Neural progenitor cell (in vitro differentiated cells): ENCODE data around the gene ATE1. TPM values are rescaled to one million over a fixed set of nuclear protein-coding genes. Genes with fewer than 3 reads are reported as not detected.

Experiments used
- DNase-seq: peaks from one replicate; pipeline ENCODE4 v3.0.0-alpha.2; 2016; ENCODE audit warnings: low spot score
- H2AFZ ChIP-seq: fragments of 200-600 bp; sonication (generic); replicated peaks from 2 replicates; pipeline ENCODE4 v1.6.1; 2016; ENCODE audit warnings: antibody characterized with exemption
- H3F3A ChIP-seq: fragments of 200-600 bp; sonication (generic); 2 replicates; pipeline ENCODE4 v1.6.1; 2016; ENCODE audit warnings: antibody characterized with exemption, low read depth
- H3K27ac ChIP-seq: fragments of 200-600 bp; sonication (generic); 2 replicates; pipeline ENCODE4 v1.5.1; 2016; ENCODE audit warnings: mild to moderate bottlenecking
- H3K27me3 ChIP-seq: fragments of 200-600 bp; sonication (generic); 2 replicates; pipeline ENCODE4 v1.6.1; 2016; ENCODE audit warnings: mild to moderate bottlenecking, moderate library complexity
- H3K36me3 ChIP-seq: fragments of 200-600 bp; sonication (generic); 2 replicates; pipeline ENCODE4 v1.5.1; 2016
- H3K4me1 ChIP-seq: fragments of 200-600 bp; sonication (generic); 2 replicates; pipeline ENCODE4 v1.6.1; 2016; ENCODE audit warnings: mixed run types
- H3K4me2 ChIP-seq: fragments of 200-600 bp; sonication (generic); 2 replicates; pipeline ENCODE4 v1.6.1; 2016
- H3K4me3 ChIP-seq: fragments of 200-600 bp; sonication (generic); 2 replicates; pipeline ENCODE4 v1.5.1; 2016
- H3K79me2 ChIP-seq: fragments of 200-600 bp; sonication (generic); 2 replicates; pipeline ENCODE4 v1.6.1; 2016; ENCODE audit warnings: low read depth
- H3K9ac ChIP-seq: fragments of 200-600 bp; sonication (generic); 2 replicates; pipeline ENCODE4 v1.6.1; 2016
- H3K9me3 ChIP-seq: fragments of 200-600 bp; sonication (generic); 2 replicates; pipeline ENCODE4 v1.5.1; 2016; ENCODE audit warnings: low read depth
- H4K20me1 ChIP-seq: fragments of 200-600 bp; sonication (generic); 2 replicates; pipeline ENCODE4 v1.6.1; 2016; ENCODE audit warnings: low read depth
- H3K27ac Mint-ChIP-seq: 3 replicates; pipeline ENCODE4 v1.8.0; 2021; ENCODE audit warnings: mixed read lengths
- H3K27me3 Mint-ChIP-seq: 2 replicates; pipeline ENCODE4 v1.8.0; 2022; ENCODE audit warnings: low read depth, mild to moderate bottlenecking, inconsistent platforms, moderate library complexity, mixed read lengths; ENCODE audit not compliant: insufficient read depth
- H3K36me3 Mint-ChIP-seq: 3 replicates; pipeline ENCODE4 v1.8.0; 2021; ENCODE audit warnings: mixed read lengths
- H3K4me1 Mint-ChIP-seq: 3 replicates; pipeline ENCODE4 v1.8.0; 2021; ENCODE audit warnings: mixed read lengths
- H3K4me3 Mint-ChIP-seq: 3 replicates; pipeline ENCODE4 v1.8.0; 2021; ENCODE audit warnings: mild to moderate bottlenecking, moderate library complexity, mixed read lengths
- H3K9me3 Mint-ChIP-seq: 3 replicates; pipeline ENCODE4 v1.8.0; 2020; ENCODE audit warnings: mixed read lengths
- CTCF ChIP-seq: fragments of 200-600 bp; sonication (generic); IDR thresholded peaks from 2 replicates; pipeline ENCODE4 v1.5.1; 2017; ENCODE audit warnings: antibody characterized with exemption, mild to moderate bottlenecking
- EZH2 ChIP-seq: fragments of 200-600 bp; sonication (generic); IDR thresholded peaks from 2 replicates; pipeline ENCODE4 v1.6.1; 2017; ENCODE audit warnings: antibody characterized with exemption, mild to moderate bottlenecking, moderate library complexity
- EZH2phosphoT487 ChIP-seq: fragments of 200-600 bp; sonication (generic); IDR thresholded peaks from 2 replicates; pipeline ENCODE4 v1.6.1; 2017; ENCODE audit warnings: antibody characterized with exemption
- total RNA-seq: library from RNA; depleted of rRNA; stranded (reverse); fragments of >200 nt; gene quantifications from 2 replicates; pipeline ENCODE4 v1.2.3, GENCODE V29; 2015; ENCODE audit warnings: low replicate concordance

ATE1 gene
- total RNA-seq, 1 donor from 2014 or later: 57.2 TPM

DNA sequence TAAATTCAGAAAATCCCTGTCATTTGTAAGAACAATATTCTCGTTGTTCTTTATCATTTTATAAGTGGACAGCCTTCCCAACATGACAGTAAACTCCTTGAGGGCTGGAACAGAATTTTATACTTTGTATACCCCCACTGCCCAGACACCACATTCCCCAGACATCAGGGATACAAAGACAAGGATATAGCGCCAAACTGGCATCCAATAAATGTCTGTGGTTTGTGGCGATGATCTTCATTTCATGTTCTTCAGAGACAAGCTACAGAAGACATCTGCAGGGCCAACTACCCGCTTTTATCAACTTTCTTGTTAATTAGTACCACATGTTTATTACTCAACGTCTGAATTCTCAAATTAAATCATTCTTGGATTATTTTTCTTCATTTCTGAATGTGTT is 155.9 kb downstream of the ATE1 start:
- H3K4me2 ChIP-seq: no peak overlapping the region
- no peak overlapping the region for H3K27ac ChIP-seq
- no peak overlapping the region for H3K9ac ChIP-seq
- Mint-ChIP-seq H3K36me3 (peaks cover 25% of the 10 kb centered on the region), H3K27me3 (no peaks in the 10 kb centered on the region), H3K9me3 (peaks cover 21% of the 10 kb centered on the region), H3K4me1 (peaks cover 5% of the 10 kb centered on the region), H3K27ac (no peak overlapping the region), H3K4me3 (no peak overlapping the region)
- TF ChIP-seq EZH2phosphoT487 (no peak), EZH2 (no peak), CTCF (no peak)
- no peak for DNase-seq
- no peaks in the 10 kb centered on the region for H3K79me2 ChIP-seq
- H3F3A ChIP-seq: no peaks in the 10 kb centered on the region
- no peak overlapping the region for H3K4me3 ChIP-seq
- H2AFZ ChIP-seq: no peak overlapping the region
- no peaks in the 10 kb centered on the region for H3K27me3 ChIP-seq
- no peaks in the 10 kb centered on the region for H3K9me3 ChIP-seq
- H4K20me1 ChIP-seq: no peaks in the 10 kb centered on the region
- H3K4me1 ChIP-seq: peaks cover 16% of the 10 kb centered on the region
- H3K36me3 ChIP-seq: no peaks in the 10 kb centered on the region

GRCh38 chr10:121766426-121766825 is 161.4 kb downstream of the ATE1 start:
- Mint-ChIP-seq H3K9me3 (peaks cover 34% of the 10 kb centered on the region), H3K36me3 (peaks cover 51% of the 10 kb centered on the region), H3K4me1 (no peaks in the 10 kb centered on the region), H3K27me3 (no peaks in the 10 kb centered on the region), H3K4me3 (no peak overlapping the region), H3K27ac (no peak overlapping the region)
- Histone ChIP-seq H3K4me2 (no peak overlapping the region), H3K4me1 (no peaks in the 10 kb centered on the region), H3K27me3 (no peaks in the 10 kb centered on the region), H3K36me3 (no peaks in the 10 kb centered on the region), H4K20me1 (no peaks in the 10 kb centered on the region), H3K27ac (no peak overlapping the region), H3F3A (no peaks in the 10 kb centered on the region), H2AFZ (no peak overlapping the region), H3K9ac (no peak overlapping the region), H3K79me2 (no peaks in the 10 kb centered on the region), H3K4me3 (no peak overlapping the region), H3K9me3 (no peaks in the 10 kb centered on the region)
- TF ChIP-seq CTCF (no peak), EZH2phosphoT487 (no peak), EZH2 (no peak)
- DNase-seq: no peak

DNA sequence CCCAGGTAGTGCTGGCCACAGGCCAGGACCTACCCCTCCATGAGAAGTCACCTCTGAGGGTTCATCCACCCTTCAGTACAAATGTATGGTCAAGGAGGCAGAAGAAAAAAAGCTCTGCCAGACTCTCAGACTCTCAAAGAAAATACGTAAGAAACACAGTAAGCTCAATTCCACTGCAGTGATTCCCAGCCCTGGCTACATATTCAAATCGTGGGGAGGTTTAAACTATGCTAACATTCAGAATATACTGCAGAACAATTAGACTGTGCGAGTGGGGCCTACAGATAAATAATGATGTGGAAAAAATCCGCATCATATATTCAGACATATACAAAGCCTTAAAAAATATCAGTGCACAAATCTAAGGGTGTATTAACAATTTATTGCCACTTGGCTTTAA is 162.6 kb downstream of the ATE1 start:
- H3K27ac ChIP-seq: no peak overlapping the region
- Mint-ChIP-seq H3K27ac (no peak overlapping the region), H3K36me3 (peaks cover 60% of the 10 kb centered on the region), H3K27me3 (no peaks in the 10 kb centered on the region), H3K9me3 (peaks cover 42% of the 10 kb centered on the region), H3K4me1 (no peaks in the 10 kb centered on the region), H3K4me3 (no peak overlapping the region)
- no peaks in the 10 kb centered on the region for H3K36me3 ChIP-seq
- H3K9ac ChIP-seq: no peak overlapping the region
- no peaks in the 10 kb centered on the region for H4K20me1 ChIP-seq
- H3K9me3 ChIP-seq: no peaks in the 10 kb centered on the region
- no peaks in the 10 kb centered on the region for H3K79me2 ChIP-seq
- H3K4me1 ChIP-seq: no peaks in the 10 kb centered on the region
- H3K4me3 ChIP-seq: no peak overlapping the region
- no peaks in the 10 kb centered on the region for H3F3A ChIP-seq
- TF ChIP-seq EZH2phosphoT487 (no peak), CTCF (no peak), EZH2 (no peak)
- no peak overlapping the region for H3K4me2 ChIP-seq
- no peaks in the 10 kb centered on the region for H3K27me3 ChIP-seq
- no peak for DNase-seq
- no peak overlapping the region for H2AFZ ChIP-seq
